OCI-LY3 (cell line): Measurements from ENCODE around the gene SPC24.
A peak's percentile ranks its signal among the peaks of the same experiment; 100 is the strongest.
"Not testable (repeated sequence)": the region's sequence is repeated elsewhere in the genome, so short reads cannot be mapped to it uniquely, and the experiment has no call there.

ENCODE experiments used
- H2AFZ ChIP-seq: fragments of 200-600, 300-600 bp; shearing (Covaris generic); 2 replicates; pipeline ENCODE4 v1.6.0; 2014; ENCODE audit warnings: antibody characterized with exemption, low read depth, low read length
- H3K27ac ChIP-seq: fragments of 200-600, 300-600 bp; sonication (generic); 2 replicates; pipeline ENCODE4 v1.5.1; 2014; ENCODE audit warnings: mild to moderate bottlenecking, low read length, moderate library complexity, mixed read lengths
- H3K27me3 ChIP-seq: fragments of 200-600, 300-600 bp; sonication (generic); 2 replicates; pipeline ENCODE4 v1.6.1; 2014; ENCODE audit warnings: low read depth, low read length, mixed read lengths
- H3K36me3 ChIP-seq: fragments of 200-600, 300-600 bp; sonication (generic); replicated peaks from 2 replicates; pipeline ENCODE3; 2014; ENCODE audit warnings: low read depth, low read length, mixed read lengths
- H3K4me1 ChIP-seq: fragments of 300-600, 200-600 bp; sonication (generic); 2 replicates; pipeline ENCODE4 v1.6.1; 2014; ENCODE audit warnings: low read length, mixed read lengths
- H3K4me2 ChIP-seq: fragments of 200-600, 300-600 bp; sonication (generic); 2 replicates; pipeline ENCODE4 v1.6.1; 2014; ENCODE audit warnings: low read length, mixed read lengths
- H3K4me3 ChIP-seq: fragments of 300-600, 200-600 bp; sonication (generic); 2 replicates; pipeline ENCODE4 v1.5.1; 2014; ENCODE audit warnings: antibody characterized with exemption, mild to moderate bottlenecking, low read length, moderate library complexity
- H3K79me2 ChIP-seq: fragments of 300-600, 200-600 bp; shearing (Covaris generic); 2 replicates; pipeline ENCODE4 v1.6.1; 2014; ENCODE audit warnings: mild to moderate bottlenecking, low read length, mixed read lengths
- H3K9ac ChIP-seq: fragments of 300-600, 200-600 bp; shearing (Covaris generic); 2 replicates; pipeline ENCODE4 v1.6.0; 2014; ENCODE audit warnings: mild to moderate bottlenecking, low read length, moderate library complexity
- H3K9me3 ChIP-seq: fragments of 200-600, 300-600 bp; shearing (Covaris generic); 2 replicates; pipeline ENCODE4 v1.6.1; 2014; ENCODE audit warnings: low read length, mixed read lengths; ENCODE audit not compliant: insufficient read depth
- H4K20me1 ChIP-seq: fragments of 200-600, 300-600 bp; sonication (generic); 2 replicates; pipeline ENCODE4 v1.6.1; 2016; ENCODE audit warnings: low read length, mixed read lengths; ENCODE audit not compliant: insufficient read depth
- EZH2phosphoT487 ChIP-seq: fragments of 200-600 bp; shearing (Covaris generic); IDR thresholded peaks from 2 replicates; pipeline ENCODE4 v1.6.1; 2018; ENCODE audit warnings: antibody characterized with exemption, mixed run types, low read depth
- TF ChIP-seq, protein P1 (sequence below): fragments of 200-600, 300-600 bp; sonication (generic); IDR thresholded peaks from 2 replicates; pipeline ENCODE4 v1.5.1; 2014; ENCODE audit warnings: antibody characterized with exemption, low read length, low read depth

The SPC24 gene

DNA sequence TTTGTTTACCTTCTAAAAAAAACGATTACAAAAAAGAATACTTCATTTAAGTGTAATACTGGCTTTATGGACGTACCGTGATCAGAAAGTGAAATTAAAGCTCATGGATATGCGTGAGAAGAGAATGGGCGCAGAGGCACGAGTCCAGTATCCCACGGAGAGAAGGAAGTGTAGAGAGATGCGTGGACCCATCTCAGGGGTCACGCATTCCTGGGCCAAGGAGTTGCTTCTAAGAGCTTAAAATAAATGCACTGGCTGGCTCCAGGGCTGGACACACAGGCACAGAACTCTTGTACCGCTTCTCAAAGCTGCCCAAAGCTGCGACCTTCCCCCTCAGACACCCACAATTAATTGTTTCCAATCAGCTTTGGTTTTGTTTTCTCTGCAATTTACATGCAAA is 8.7 kb upstream of the SPC24 start:
- no peak overlapping the region for H3K4me3 ChIP-seq
- H3K9ac ChIP-seq: no peak overlapping the region
- no peaks in the 10 kb centered on the region for H3K79me2 ChIP-seq

DNA sequence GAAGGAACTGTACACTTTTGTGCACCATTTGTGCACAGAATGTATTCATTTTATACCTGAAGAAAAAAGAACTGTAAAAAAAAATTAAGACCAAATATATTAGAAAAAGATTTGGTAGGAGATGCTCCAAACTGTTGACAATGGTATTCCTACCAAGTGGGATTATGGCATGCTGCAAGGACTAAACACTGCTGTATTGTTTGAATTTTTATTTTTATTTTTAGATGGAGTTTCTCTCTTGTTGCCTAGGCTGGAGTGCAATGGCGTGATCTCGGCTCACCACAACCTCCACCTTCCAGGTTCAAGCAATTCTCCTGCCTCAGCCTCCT is 4.8 kb upstream of the SPC24 start:
- not testable (repeated sequence) for H3K27ac ChIP-seq, H3K9ac ChIP-seq, H2AFZ ChIP-seq, H4K20me1 ChIP-seq, H3K79me2 ChIP-seq, H3K27me3 ChIP-seq, H3K4me2 ChIP-seq, H3K4me3 ChIP-seq, H3K36me3 ChIP-seq, H3K4me1 ChIP-seq, H3K9me3 ChIP-seq

More for the DNA sequence above, 8.7 kb upstream of the SPC24 start:
- Histone ChIP-seq H3K4me1 (no peaks in the 10 kb centered on the region), H3K4me2 (no peak overlapping the region), H3K9me3 (no peaks in the 10 kb centered on the region), H4K20me1 (no peaks in the 10 kb centered on the region), H3K27me3 (peaks cover 5% of the 10 kb centered on the region; the same call in 1 of the 2 replicates), H2AFZ (no peak overlapping the region), H3K27ac (no peak overlapping the region), H3K36me3 (no peaks in the 10 kb centered on the region)
- no peak for TF ChIP-seq EZH2phosphoT487
- TF ChIP-seq, protein P1, sequence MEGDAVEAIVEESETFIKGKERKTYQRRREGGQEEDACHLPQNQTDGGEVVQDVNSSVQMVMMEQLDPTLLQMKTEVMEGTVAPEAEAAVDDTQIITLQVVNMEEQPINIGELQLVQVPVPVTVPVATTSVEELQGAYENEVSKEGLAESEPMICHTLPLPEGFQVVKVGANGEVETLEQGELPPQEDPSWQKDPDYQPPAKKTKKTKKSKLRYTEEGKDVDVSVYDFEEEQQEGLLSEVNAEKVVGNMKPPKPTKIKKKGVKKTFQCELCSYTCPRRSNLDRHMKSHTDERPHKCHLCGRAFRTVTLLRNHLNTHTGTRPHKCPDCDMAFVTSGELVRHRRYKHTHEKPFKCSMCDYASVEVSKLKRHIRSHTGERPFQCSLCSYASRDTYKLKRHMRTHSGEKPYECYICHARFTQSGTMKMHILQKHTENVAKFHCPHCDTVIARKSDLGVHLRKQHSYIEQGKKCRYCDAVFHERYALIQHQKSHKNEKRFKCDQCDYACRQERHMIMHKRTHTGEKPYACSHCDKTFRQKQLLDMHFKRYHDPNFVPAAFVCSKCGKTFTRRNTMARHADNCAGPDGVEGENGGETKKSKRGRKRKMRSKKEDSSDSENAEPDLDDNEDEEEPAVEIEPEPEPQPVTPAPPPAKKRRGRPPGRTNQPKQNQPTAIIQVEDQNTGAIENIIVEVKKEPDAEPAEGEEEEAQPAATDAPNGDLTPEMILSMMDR: no peak

DNA sequence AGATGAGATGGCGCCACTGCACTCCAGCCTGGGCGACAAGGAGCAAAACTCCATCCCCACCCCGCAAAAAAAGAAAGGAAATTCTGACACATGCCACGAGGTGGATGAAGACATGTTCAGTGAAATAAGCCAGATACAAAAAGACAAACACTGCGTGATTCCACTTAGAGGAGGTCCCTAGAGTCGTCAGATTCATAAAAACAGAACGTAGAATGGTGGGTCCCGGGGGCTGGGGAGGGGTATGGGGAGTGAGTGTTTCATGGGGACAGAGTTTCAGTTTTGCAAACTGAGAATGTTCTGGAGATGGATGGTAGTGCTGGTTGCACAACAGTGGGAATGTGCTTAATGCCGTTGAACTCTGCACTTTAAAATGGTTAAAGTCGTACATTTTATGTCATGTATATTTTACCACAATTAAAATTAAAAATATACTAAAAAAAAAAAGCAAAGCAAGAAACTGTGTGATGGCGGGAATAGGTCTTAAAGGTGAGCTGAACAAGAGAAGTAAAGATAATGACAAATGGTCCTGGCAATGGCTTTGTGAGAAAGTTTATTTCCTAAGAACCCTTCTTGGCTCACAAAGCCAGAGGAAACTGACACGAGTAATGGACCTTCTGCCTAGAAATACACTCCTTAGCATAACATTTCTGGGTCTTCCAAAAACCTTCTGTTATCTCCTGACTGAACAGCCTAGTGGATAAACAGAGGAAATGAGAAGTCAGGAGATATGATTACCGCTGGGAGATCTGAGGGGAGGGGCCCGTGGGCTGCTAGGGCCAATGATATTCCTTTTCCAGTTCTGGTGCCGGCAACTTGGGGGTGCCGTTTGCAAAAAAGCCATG is 4.2 kb upstream of the SPC24 start:
- no peaks in the 10 kb centered on the region for H3K9me3 ChIP-seq
- TF ChIP-seq, protein P1: no peak
- no peak for TF ChIP-seq EZH2phosphoT487
- peaks cover 8% of the 10 kb centered on the region for H3K79me2 ChIP-seq
- H3K4me1 ChIP-seq: peaks cover 6% of the 10 kb centered on the region
- no peak overlapping the region for H3K4me2 ChIP-seq
- no peaks in the 10 kb centered on the region for H4K20me1 ChIP-seq
- no peak overlapping the region for H2AFZ ChIP-seq
- H3K27me3 ChIP-seq: peaks cover 5% of the 10 kb centered on the region; the same call in 1 of the 2 replicates
- no peak overlapping the region for H3K9ac ChIP-seq
- no peaks in the 10 kb centered on the region for H3K36me3 ChIP-seq
- H3K27ac ChIP-seq: no peak overlapping the region
- no peak overlapping the region for H3K4me3 ChIP-seq

DNA sequence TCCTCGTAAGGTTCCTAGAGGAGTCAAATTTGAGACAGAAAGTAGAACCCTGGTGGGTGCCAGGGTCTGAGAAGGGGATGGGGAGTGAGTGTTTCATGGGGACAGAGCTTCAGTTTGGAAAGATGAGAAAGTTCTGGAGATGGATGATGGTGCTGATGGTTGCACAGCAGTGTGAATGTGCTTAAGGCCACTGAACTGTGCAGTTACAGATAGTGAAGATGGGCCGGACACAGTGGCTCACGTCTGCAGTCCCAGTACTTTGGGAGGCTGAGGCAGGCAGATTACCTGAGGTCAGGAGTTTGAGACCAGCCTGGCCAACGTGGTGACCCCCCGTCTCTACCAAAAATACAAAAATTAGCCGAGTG is 917 bp downstream of the SPC24 start:
- Histone ChIP-seq H3K4me1 (peaks cover 14% of the 10 kb centered on the region), H4K20me1 (no peaks in the 10 kb centered on the region), H3K36me3 (peaks cover 22% of the 10 kb centered on the region), H3K4me3 (peak overlapping the region; percentile 98), H3K4me2 (peak overlapping the region; percentile 91), H3K9me3 (no peaks in the 10 kb centered on the region), H3K79me2 (peaks cover 51% of the 10 kb centered on the region), H3K9ac (peak overlapping the region; percentile 94), H3K27ac (0 out of 2 replicates have a peak overlapping the region, but pooled peaks have one; percentile 58), H2AFZ (no peak overlapping the region), H3K27me3 (no peaks in the 10 kb centered on the region)
- TF ChIP-seq, protein P1: no peak
- no peak for TF ChIP-seq EZH2phosphoT487
